ENCODE data around the gene RENBP. TPM values are rescaled to one million over a fixed set of nuclear protein-coding genes. Genes with fewer than 3 reads are reported as not detected.
A peak's percentile ranks its signal among the peaks of the same experiment; 100 is the strongest.

Gene RENBP
- total and polyA plus RNA-seq, 4 donors: 16.6 to 90.8 (median 62.0) TPM

- ATAC-seq (ENCODE audit: insufficient read depth, low FRiP score) (peak; percentile 4), DNase-seq (no peak)
- H3K27ac ChIP-seq (ENCODE audit: low read depth in 1 of 2, low read length in 1 of 2): peak overlapping the region; percentile 42 to 66
- no peaks in the 10 kb centered on the region for H3K27me3 ChIP-seq (ENCODE audit: control insufficient read depth in 3 of 3, insufficient read depth in 3 of 3, low read length in 2 of 3)
- H3K4me3 ChIP-seq: peak overlapping the region; percentile 72
- WGBS, 2 donors: 19 to 20% methylated on average over 7 to 33 of the region's 33 CpGs
- TF ChIP-seq CTCF (IDR thresholded peaks at IDR 0.05; ENCODE audit: control extremely low read depth, extremely low read depth): no peak
- H3K36me3 ChIP-seq (ENCODE audit: control insufficient read depth in 4 of 4, insufficient read depth in 4 of 4, low read length in 4 of 4): peaks cover 0 to 11% (median 4%) of the 10 kb centered on the region in 4 donors
- peaks cover 0 to 8% (median 0%) of the 10 kb centered on the region in 5 donors for H3K4me1 ChIP-seq (ENCODE audit: control insufficient read depth in 5 of 5, insufficient read depth in 5 of 5, low read length in 5 of 5)
- no peak overlapping the region for H3K9ac ChIP-seq (ENCODE audit: insufficient read depth in 1 of 2, low read length in 2 of 2)
- peaks cover 0 to 3% (median under 1%) of the 10 kb centered on the region in 4 donors for H3K9me3 ChIP-seq (ENCODE audit: control insufficient read depth in 4 of 4, insufficient read depth in 3 of 4, low read length in 3 of 4)
Observed at GRCh38 chrX:153934148-153934761, 10.2 kb downstream of the RENBP start.

- Histone ChIP-seq H3K9ac (ENCODE audit: insufficient read depth in 1 of 2, low read length in 2 of 2) (no peak overlapping the region), H3K27ac (ENCODE audit: low read depth in 1 of 2, low read length in 1 of 2) (peak overlapping the region; percentile 33 to 42), H3K9me3 (ENCODE audit: control insufficient read depth in 4 of 4, insufficient read depth in 3 of 4, low read length in 3 of 4) (peaks cover 0 to 3% (median 1%) of the 10 kb centered on the region in 4 donors), H3K4me3 (peak overlapping the region; percentile 72), H3K36me3 (ENCODE audit: control insufficient read depth in 4 of 4, insufficient read depth in 4 of 4, low read length in 4 of 4) (peaks cover 0 to 11% (median 4%) of the 10 kb centered on the region in 4 donors), H3K27me3 (ENCODE audit: control insufficient read depth in 3 of 3, insufficient read depth in 3 of 3, low read length in 2 of 3) (no peaks in the 10 kb centered on the region), H3K4me1 (ENCODE audit: control insufficient read depth in 5 of 5, insufficient read depth in 5 of 5, low read length in 5 of 5) (peaks cover 0 to 8% (median 0%) of the 10 kb centered on the region in 5 donors)
- TF ChIP-seq CTCF (IDR thresholded peaks at IDR 0.05; ENCODE audit: control extremely low read depth, extremely low read depth): no peak
- 42 to 48% methylated on average over 6 to 7 of the region's 7 CpGs for WGBS, 2 donors
- no peak for ATAC-seq (ENCODE audit: insufficient read depth, low FRiP score)
- no peak for DNase-seq
Observed at GRCh38 chrX:153933748-153934147, 10.7 kb downstream of the RENBP start.

- Histone ChIP-seq H3K27me3 (ENCODE audit: control insufficient read depth in 3 of 3, insufficient read depth in 3 of 3, low read length in 2 of 3) (no peaks in the 10 kb centered on the region), H3K9ac (ENCODE audit: insufficient read depth in 1 of 2, low read length in 2 of 2) (no peak overlapping the region), H3K4me3 (no peak overlapping the region), H3K9me3 (ENCODE audit: control insufficient read depth in 4 of 4, insufficient read depth in 3 of 4, low read length in 3 of 4) (peaks cover 0 to 3% (median 0%) of the 10 kb centered on the region in 4 donors), H3K27ac (ENCODE audit: low read depth in 1 of 2, low read length in 1 of 2) (no peak overlapping the region), H3K36me3 (ENCODE audit: control insufficient read depth in 4 of 4, insufficient read depth in 4 of 4, low read length in 4 of 4) (peaks cover 0 to 11% (median 4%) of the 10 kb centered on the region in 4 donors), H3K4me1 (ENCODE audit: control insufficient read depth in 5 of 5, insufficient read depth in 5 of 5, low read length in 5 of 5) (peaks cover 0 to 12% (median 0%) of the 10 kb centered on the region in 5 donors)
- no peak for TF ChIP-seq CTCF (IDR thresholded peaks at IDR 0.05; ENCODE audit: control extremely low read depth, extremely low read depth)
- 92 to 96% methylated on average over 11 to 13 of the region's 13 CpGs for WGBS, 2 donors
- ATAC-seq (ENCODE audit: insufficient read depth, low FRiP score) (no peak), DNase-seq (no peak)
Observed at GRCh38 chrX:153932220-153932915, 12.1 kb downstream of the RENBP start.
